Measurements from ENCODE around the gene NLRP6. TPM values are rescaled to one million over a fixed set of nuclear protein-coding genes. Genes with fewer than 3 reads are reported as not detected.
"Not testable (repeated sequence)": the region's sequence is repeated elsewhere in the genome, so short reads cannot be mapped to it uniquely, and the experiment has no call there.

The NLRP6 gene
- total and polyA plus RNA-seq, 9 donors: 0.02 to 1.1 (median 0.20) TPM; not detected in 3

GRCh38 chr11:316031-316701, 38.0 kb downstream of the NLRP6 start:
- WGBS, 3 donors: 11 to 32% (median 13%) methylated on average over 40 to 64 of the region's 64 CpGs
- Histone ChIP-seq H3K27ac (peak overlapping the region; percentile 88 to 89), H3K4me3 (peak overlapping the region; percentile 76), H3K36me3 (no peaks in the 10 kb centered on the region), H3K9me3 (no peaks in the 10 kb centered on the region), H3K27me3 (no peaks in the 10 kb centered on the region), H3K4me1 (ENCODE audit: insufficient read depth) (peaks cover 15% of the 10 kb centered on the region)
- DNase-seq: peak in 3 of 5 donors; percentile 48 to 64 (median 63)
- no peak for TF ChIP-seq EP300 (IDR thresholded peaks at IDR 0.05)
- TF ChIP-seq, protein P1, sequence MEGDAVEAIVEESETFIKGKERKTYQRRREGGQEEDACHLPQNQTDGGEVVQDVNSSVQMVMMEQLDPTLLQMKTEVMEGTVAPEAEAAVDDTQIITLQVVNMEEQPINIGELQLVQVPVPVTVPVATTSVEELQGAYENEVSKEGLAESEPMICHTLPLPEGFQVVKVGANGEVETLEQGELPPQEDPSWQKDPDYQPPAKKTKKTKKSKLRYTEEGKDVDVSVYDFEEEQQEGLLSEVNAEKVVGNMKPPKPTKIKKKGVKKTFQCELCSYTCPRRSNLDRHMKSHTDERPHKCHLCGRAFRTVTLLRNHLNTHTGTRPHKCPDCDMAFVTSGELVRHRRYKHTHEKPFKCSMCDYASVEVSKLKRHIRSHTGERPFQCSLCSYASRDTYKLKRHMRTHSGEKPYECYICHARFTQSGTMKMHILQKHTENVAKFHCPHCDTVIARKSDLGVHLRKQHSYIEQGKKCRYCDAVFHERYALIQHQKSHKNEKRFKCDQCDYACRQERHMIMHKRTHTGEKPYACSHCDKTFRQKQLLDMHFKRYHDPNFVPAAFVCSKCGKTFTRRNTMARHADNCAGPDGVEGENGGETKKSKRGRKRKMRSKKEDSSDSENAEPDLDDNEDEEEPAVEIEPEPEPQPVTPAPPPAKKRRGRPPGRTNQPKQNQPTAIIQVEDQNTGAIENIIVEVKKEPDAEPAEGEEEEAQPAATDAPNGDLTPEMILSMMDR (IDR thresholded peaks at IDR 0.05): no peak
- TF ChIP-seq POLR2A (IDR thresholded peaks at IDR 0.05): no peak
- intact Hi-C loops (cut with DNase I): no loop called here

DNA sequence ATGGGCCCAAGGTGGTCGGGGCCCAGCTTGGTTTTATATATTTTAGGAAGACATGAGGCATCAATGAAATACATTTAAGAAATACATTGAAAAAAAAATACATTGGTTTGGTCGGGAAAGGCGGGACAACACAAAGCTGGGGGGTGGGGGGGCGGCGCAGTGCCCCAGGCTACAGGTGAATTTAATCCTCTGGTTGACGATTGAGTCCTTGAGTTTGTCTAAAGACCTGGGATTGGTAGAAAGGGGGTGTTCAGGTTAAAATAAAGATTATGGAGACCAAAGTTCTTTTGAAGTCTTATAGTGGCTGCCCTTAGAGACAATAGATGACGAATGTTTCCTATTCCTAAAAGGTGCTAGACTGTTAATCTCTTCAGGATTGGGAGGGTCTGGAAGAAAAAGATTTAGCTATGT, 38.7 kb downstream of the NLRP6 start:
- Histone ChIP-seq H3K27me3 (no peaks in the 10 kb centered on the region), H3K4me3 (peak overlapping the region; percentile 18), H3K27ac (peak overlapping the region in 1 of 2 donors; percentile 88), H3K36me3 (no peaks in the 10 kb centered on the region), H3K4me1 (ENCODE audit: insufficient read depth) (peaks cover 14% of the 10 kb centered on the region), H3K9me3 (no peaks in the 10 kb centered on the region)
- 56 to 75% (median 71%) methylated on average over 7 of the region's 7 CpGs for WGBS, 3 donors
- TF ChIP-seq POLR2A (IDR thresholded peaks at IDR 0.05): no peak
- no peak for TF ChIP-seq EP300 (IDR thresholded peaks at IDR 0.05)
- TF ChIP-seq, protein P1 (IDR thresholded peaks at IDR 0.05): no peak
- DNase-seq: no peak
- intact Hi-C loops (cut with DNase I): no loop called here

- Histone ChIP-seq H3K4me3 (peak overlapping the region; percentile 18), H3K27ac (peak overlapping the region; percentile 66 to 88), H3K4me1 (ENCODE audit: insufficient read depth) (peaks cover 10% of the 10 kb centered on the region)
- H3K36me3 ChIP-seq; H3K9me3 ChIP-seq; H3K27me3 ChIP-seq; intact Hi-C loops (cut with DNase I): not testable (repeated sequence)
- DNase-seq: peak in 3 of 5 donors; percentile 31 to 44 (median 35)
- WGBS, 3 donors: 16 to 26% (median 21%) methylated on average over 16 to 19 of the region's 30 CpGs
Observed at GRCh38 chr11:317668-318404, 39.6 kb downstream of the NLRP6 start.

- Histone ChIP-seq H3K27ac (peak overlapping the region; percentile 90 to 91), H3K4me3 (peak overlapping the region; percentile 88)
- peak in 4 of 5 donors; percentile 38 to 67 (median 53) for DNase-seq
- H3K27me3 ChIP-seq; H3K4me1 ChIP-seq (ENCODE audit: insufficient read depth); H3K36me3 ChIP-seq; intact Hi-C loops (cut with DNase I); H3K9me3 ChIP-seq: not testable (repeated sequence)
- WGBS, 3 donors: 0 to 2% methylated on average over 5 to 14 of the region's 79 CpGs; no CpG with 5 or more reads in 1 of the 3 donors
Observed at GRCh38 chr11:318405-319120, 40.4 kb downstream of the NLRP6 start.

- peak in 4 of 5 donors; percentile 50 to 69 (median 57) for DNase-seq
- TF ChIP-seq POLR2A (IDR thresholded peaks at IDR 0.05): peak; percentile 17
- TF ChIP-seq, protein P1 (IDR thresholded peaks at IDR 0.05): peak in 2 of 3 donors; percentile 19 to 24
- peak overlapping the region; percentile 90 to 91 for H3K27ac ChIP-seq
- H3K9me3 ChIP-seq; H3K36me3 ChIP-seq; H3K27me3 ChIP-seq; H3K4me1 ChIP-seq (ENCODE audit: insufficient read depth); intact Hi-C loops (cut with DNase I): not testable (repeated sequence)
- WGBS, 3 donors: 1% methylated on average over 12 to 19 of the region's 29 CpGs
- H3K4me3 ChIP-seq: peak overlapping the region; percentile 88
Observed at GRCh38 chr11:319121-319887, 41.1 kb downstream of the NLRP6 start.
